Measurements from ENCODE around the gene SLC15A5. TPM values are rescaled to one million over a fixed set of nuclear protein-coding genes. Genes with fewer than 3 reads are reported as not detected.

The SLC15A5 gene
- total and polyA plus RNA-seq, 2 of the 8 experiments (the other 6 are each of a cell fraction or from before 2014, with no cell fraction given): not detected

GRCh38 chr12:16174282-16174681 is 103.2 kb downstream of the SLC15A5 start:
- Histone ChIP-seq H3K27me3 (replicated peaks in 1 of 4; ENCODE audit: control insufficient read depth in 3 of 4, extremely low read depth in 1 of 4, insufficient read depth in 3 of 4, low read length in 3 of 4) (peaks cover 0 to 1% (median 0%) of the 10 kb centered on the region in 4 experiments; a peak in 1 of 7 replicates), H3K4me2 (ENCODE audit: insufficient read depth in 1 of 2, low read depth in 2 of 2, low read length in 2 of 2) (no peak overlapping the region), H3K79me2 (ENCODE audit: control insufficient read depth in 1 of 2, insufficient read depth in 2 of 2, low read length in 2 of 2) (no peaks in the 10 kb centered on the region), H4K20me1 (replicated peaks in 1 of 2; ENCODE audit: control insufficient read depth in 1 of 2, insufficient read depth in 2 of 2, low read length in 2 of 2) (no peaks in the 10 kb centered on the region), H3K79me1 (ENCODE audit: low read depth, low read length) (no peaks in the 10 kb centered on the region), H2BK15ac (ENCODE audit: low read length) (no peak overlapping the region), H3K56ac (replicated peaks; ENCODE audit: insufficient read length, low read depth, low read length) (no peak overlapping the region), H3K23ac (ENCODE audit: insufficient read length) (no peak overlapping the region), H4K5ac (ENCODE audit: insufficient read length, low read depth, low read length) (no peak overlapping the region), H2AFZ (ENCODE audit: low read length) (no peak overlapping the region), H3K14ac (ENCODE audit: insufficient read length) (no peak overlapping the region), H3K9ac (replicated peaks in 1 of 4; ENCODE audit: extremely low read depth in 1 of 4, low read depth in 3 of 4, low read length in 3 of 4) (no peak overlapping the region), H3K27ac (ENCODE audit: low read depth, low read length) (no peak overlapping the region), H3K4ac (replicated peaks; ENCODE audit: insufficient read length, low read depth, low read length) (no peak overlapping the region), H3K9me3 (ENCODE audit: insufficient read depth in 2 of 2, low read depth in 1 of 2, low read length in 1 of 2) (no peaks in the 10 kb centered on the region), H4K91ac (replicated peaks; ENCODE audit: insufficient read length, low read length) (no peak overlapping the region), H3K4me1 (replicated peaks in 1 of 4; ENCODE audit: control insufficient read depth in 3 of 4, insufficient read depth in 4 of 4, low read length in 3 of 4) (no peaks in the 10 kb centered on the region), H2AK5ac (ENCODE audit: low read depth, low read length) (no peak overlapping the region), H4K8ac (ENCODE audit: extremely low read depth, insufficient read depth, low read length) (no peak overlapping the region), H3K36me3 (ENCODE audit: control insufficient read depth in 2 of 4, insufficient read depth in 4 of 4, low read length in 3 of 4) (no peaks in the 10 kb centered on the region), H3K4me3 (ENCODE audit: extremely low read depth in 1 of 4, insufficient read depth in 2 of 4, low read depth in 3 of 4, low read length in 4 of 4) (no peak overlapping the region), H2BK20ac (ENCODE audit: low read length) (no peak overlapping the region), H2BK120ac (replicated peaks; ENCODE audit: low read depth, low read length) (no peak overlapping the region), H2BK12ac (ENCODE audit: low read depth, low read length) (no peak overlapping the region), H3K18ac (ENCODE audit: extremely low read depth, low read length) (no peak overlapping the region), H2BK5ac (ENCODE audit: low read depth, low read length) (no peak overlapping the region), H3K23me2 (ENCODE audit: low read depth, low read length) (no peaks in the 10 kb centered on the region)
- FAIRE-seq (no peak), DNase-seq (ENCODE audit: low read depth in 1 of 2, low spot score in 2 of 2) (no peak)
- POLR2A ChIA-PET (ENCODE audit: partially characterized antibody): no interaction called here
- CTCF ChIA-PET (ENCODE audit: partially characterized antibody): interaction anchor here (1.8 kb wide), 1 partner anchor 12 kb away, joined by 4 read pairs; no protein-coding TSS in a partner anchor
- 74% methylated on average over 4 of the region's 4 CpGs; no CpG with 5 or more reads in 1 of the 2 experiments for WGBS, 2 experiments (ENCODE audit: extremely low coverage in 1 of 2, insufficient coverage in 1 of 2, insufficient read length in 1 of 2, insufficient replicate concordance in 2 of 2, low coverage in 1 of 2, low lambda C conversion rate in 2 of 2, missing lambda C conversion rate in 1 of 2)
- no peak for TF ChIP-seq JUN (IDR thresholded peaks at IDR 0.05; ENCODE audit: low read depth, low read length)
- TF ChIP-seq RAD21 (IDR thresholded peaks at IDR 0.05 in 1 of 2, conservative IDR thresholded peaks at IDR 0.05 in 1 of 2; ENCODE audit: low read depth in 2 of 2, low read length in 2 of 2): no peak
- no peak for TF ChIP-seq NANOG (IDR thresholded peaks at IDR 0.05; ENCODE audit: insufficient read depth, low read depth, low read length, poor library complexity, severe bottlenecking)
- no peak for TF ChIP-seq KDM5A (IDR thresholded peaks at IDR 0.05; ENCODE audit: low read length)
- no peak for TF ChIP-seq SIRT6 (IDR thresholded peaks at IDR 0.05; ENCODE audit: low read length)
- TF ChIP-seq SUZ12 (IDR thresholded peaks at IDR 0.05; ENCODE audit: low read length): no peak
- no peak for TF ChIP-seq NRF1 (IDR thresholded peaks at IDR 0.05; ENCODE audit: low read depth, low read length)
- TF ChIP-seq PHF8 (conservative IDR thresholded peaks at IDR 0.05; ENCODE audit: low read depth, low read length): no peak
- no peak for TF ChIP-seq BRCA1 (IDR thresholded peaks at IDR 0.05; ENCODE audit: low read depth, low read length)
- TF ChIP-seq SIN3A (conservative IDR thresholded peaks at IDR 0.05 in 1 of 2, IDR thresholded peaks at IDR 0.05 in 1 of 2; ENCODE audit: low read depth in 1 of 2, low read length in 2 of 2): no peak
- no peak for TF ChIP-seq POU5F1 (IDR thresholded peaks at IDR 0.05; ENCODE audit: low read depth, low read length)
- TF ChIP-seq POLR2AphosphoS5 (IDR thresholded peaks at IDR 0.05; ENCODE audit: low read depth, low read length): no peak
- TF ChIP-seq CREB1 (IDR thresholded peaks at IDR 0.05): no peak
- no peak for TF ChIP-seq E2F6 (IDR thresholded peaks at IDR 0.05)
- TF ChIP-seq JUND (IDR thresholded peaks at IDR 0.05; ENCODE audit: low read length): no peak

Data from H1 (cell line).